Neutrophil (primary cell): ENCODE data around the gene MYH13.

ENCODE experiments used
- H3K27ac ChIP-seq: fragments of 200-600 bp; sonication (generic); 2 replicates; pipeline ENCODE4 v1.5.1; 2016; ENCODE audit warnings: mild to moderate bottlenecking, moderate library complexity
- H3K27me3 ChIP-seq: fragments of 200-600 bp; sonication (generic); 2 replicates; pipeline ENCODE4 v1.6.0; 2016; ENCODE audit warnings: mild to moderate bottlenecking
- H3K36me3 ChIP-seq: fragments of 200-600 bp; sonication (generic); 2 replicates; pipeline ENCODE4 v1.5.1; 2017
- H3K4me1 ChIP-seq, 2 experiments: fragments of 200-600 bp in 1 of 2; sonication (generic) in 1 of 2; 1 replicate in 1 of 2; 2 replicates in 1 of 2; pipeline versions ENCODE4 v1.5.1 to v1.6.1; 2013 to 2016; ENCODE audit warnings: low read depth in 1 of 2, low read length in 1 of 2, mild to moderate bottlenecking in 1 of 2, moderate library complexity in 1 of 2; ENCODE audit not compliant: control insufficient read depth in 1 of 2, insufficient read depth in 1 of 2
- H3K4me3 ChIP-seq, 2 experiments: fragments of 200-600 bp in 1 of 2; sonication (generic) in 1 of 2; 1 replicate in 1 of 2; 2 replicates in 1 of 2; pipeline ENCODE4 v1.5.1; 2013 to 2016; ENCODE audit warnings: low read depth in 1 of 2, low read length in 1 of 2, mild to moderate bottlenecking in 1 of 2, moderate library complexity in 1 of 2
- H3K9me3 ChIP-seq: fragments of 200-600 bp; sonication (generic); 2 replicates; pipeline ENCODE4 v1.5.1; 2016
- CTCF ChIP-seq: fragments of 200-600 bp; sonication (generic); IDR thresholded peaks from 2 replicates; pipeline ENCODE4 v1.5.1; 2016; ENCODE audit warnings: antibody characterized with exemption

Gene MYH13

GRCh38 chr17:10323812-10324610 lies 48.8 kb downstream of the MYH13 start:
- no peak overlapping the region for H3K4me3 ChIP-seq
- H3K27me3 ChIP-seq: no peaks in the 10 kb centered on the region
- H3K9me3 ChIP-seq: no peaks in the 10 kb centered on the region
- H3K27ac ChIP-seq: no peak overlapping the region
- TF ChIP-seq CTCF: no peak
- no peaks in the 10 kb centered on the region for H3K36me3 ChIP-seq
- H3K4me1 ChIP-seq: no peaks in the 10 kb centered on the region

GRCh38 chr17:10318535-10318934 lies 54.3 kb downstream of the MYH13 start:
- H3K4me3 ChIP-seq: no peak overlapping the region
- TF ChIP-seq CTCF: no peak
- H3K36me3 ChIP-seq: no peaks in the 10 kb centered on the region
- no peak overlapping the region for H3K27ac ChIP-seq
- H3K9me3 ChIP-seq: no peaks in the 10 kb centered on the region
- H3K27me3 ChIP-seq: peaks cover 7% of the 10 kb centered on the region
- H3K4me1 ChIP-seq: no peaks in the 10 kb centered on the region

GRCh38 chr17:10317543-10317834 lies 55.3 kb downstream of the MYH13 start:
- Histone ChIP-seq H3K4me3 (no peak overlapping the region), H3K9me3 (no peaks in the 10 kb centered on the region), H3K27ac (no peak overlapping the region), H3K27me3 (peaks cover 7% of the 10 kb centered on the region), H3K4me1 (no peaks in the 10 kb centered on the region), H3K36me3 (no peaks in the 10 kb centered on the region)
- no peak for TF ChIP-seq CTCF

- Histone ChIP-seq H3K9me3 (no peaks in the 10 kb centered on the region), H3K4me3 (no peak overlapping the region), H3K27me3 (peaks cover 13% of the 10 kb centered on the region), H3K27ac (no peak overlapping the region), H3K36me3 (no peaks in the 10 kb centered on the region), H3K4me1 (no peaks in the 10 kb centered on the region)
- peak; percentile 53 for TF ChIP-seq CTCF
Measured at GRCh38 chr17:10316801-10317542, 55.8 kb downstream of the MYH13 start.

- Histone ChIP-seq H3K36me3 (no peaks in the 10 kb centered on the region), H3K27ac (no peak overlapping the region), H3K27me3 (peaks cover 17% of the 10 kb centered on the region), H3K4me3 (no peak overlapping the region), H3K9me3 (no peaks in the 10 kb centered on the region), H3K4me1 (no peaks in the 10 kb centered on the region)
- no peak for TF ChIP-seq CTCF
Measured at GRCh38 chr17:10314329-10314728, 58.5 kb downstream of the MYH13 start.
